ENCODE data around the gene SCUBE1.
A peak's percentile ranks its signal among the peaks of the same experiment; 100 is the strongest.
"Not testable (repeated sequence)": the region's sequence is repeated elsewhere in the genome, so short reads cannot be mapped to it uniquely, and the experiment has no call there.

Gene SCUBE1

DNA sequence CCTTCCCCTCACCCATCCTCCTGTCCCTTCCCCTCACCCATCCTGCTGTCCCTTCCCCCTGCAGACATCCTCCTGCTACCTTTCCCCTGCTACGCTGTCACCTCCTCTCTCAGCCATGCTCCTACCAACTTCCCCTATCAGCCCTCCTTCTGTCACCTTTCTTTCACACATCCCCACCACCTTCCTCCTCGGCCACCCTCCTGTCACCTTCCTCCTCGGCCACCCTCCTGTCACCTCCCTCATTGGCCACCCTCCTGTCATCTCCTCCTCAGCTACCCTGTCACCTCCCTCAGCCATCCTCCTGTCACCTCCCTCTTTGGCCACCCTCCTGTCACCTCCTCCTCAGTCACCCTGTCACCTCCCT is 62.7 kb downstream of the SCUBE1 start:
- DNase-seq (ENCODE audit: low read depth in 1 of 2, low spot score in 1 of 2), result not testable (repeated sequence)

DNA sequence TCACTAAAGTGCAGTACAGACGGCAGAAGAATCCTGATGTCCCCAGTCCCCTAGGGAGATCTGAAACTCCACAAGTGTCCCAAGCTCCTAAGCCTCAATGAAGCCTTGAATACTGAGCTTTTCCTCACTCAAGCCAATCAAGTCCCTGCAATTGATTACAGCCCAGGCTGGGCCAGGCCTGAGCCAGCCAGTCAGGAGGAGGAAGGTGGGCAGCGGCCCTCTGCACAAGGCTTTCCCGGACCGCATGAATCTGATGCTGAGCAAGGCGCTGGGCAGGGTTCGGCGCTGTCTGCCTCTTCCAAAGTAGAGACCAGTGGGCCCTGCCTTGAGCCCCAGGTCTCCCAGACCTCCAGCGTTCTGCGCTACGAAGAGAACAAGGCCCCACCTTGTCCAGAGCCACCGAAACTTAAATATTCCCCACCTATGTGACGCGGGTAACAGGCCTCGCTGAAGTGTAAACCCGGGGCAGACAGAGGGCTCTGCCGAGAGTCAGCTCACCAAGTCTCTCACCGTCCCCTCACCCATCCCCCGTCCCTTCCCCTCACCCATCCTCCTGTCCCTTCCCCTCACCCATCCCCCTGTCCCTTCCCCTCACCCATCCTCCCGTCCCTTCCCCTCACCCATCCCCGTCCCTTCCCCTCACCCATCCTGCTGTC is 63.2 kb downstream of the SCUBE1 start:
- no peak for DNase-seq (ENCODE audit: low read depth in 1 of 2, low spot score in 1 of 2)

DNA sequence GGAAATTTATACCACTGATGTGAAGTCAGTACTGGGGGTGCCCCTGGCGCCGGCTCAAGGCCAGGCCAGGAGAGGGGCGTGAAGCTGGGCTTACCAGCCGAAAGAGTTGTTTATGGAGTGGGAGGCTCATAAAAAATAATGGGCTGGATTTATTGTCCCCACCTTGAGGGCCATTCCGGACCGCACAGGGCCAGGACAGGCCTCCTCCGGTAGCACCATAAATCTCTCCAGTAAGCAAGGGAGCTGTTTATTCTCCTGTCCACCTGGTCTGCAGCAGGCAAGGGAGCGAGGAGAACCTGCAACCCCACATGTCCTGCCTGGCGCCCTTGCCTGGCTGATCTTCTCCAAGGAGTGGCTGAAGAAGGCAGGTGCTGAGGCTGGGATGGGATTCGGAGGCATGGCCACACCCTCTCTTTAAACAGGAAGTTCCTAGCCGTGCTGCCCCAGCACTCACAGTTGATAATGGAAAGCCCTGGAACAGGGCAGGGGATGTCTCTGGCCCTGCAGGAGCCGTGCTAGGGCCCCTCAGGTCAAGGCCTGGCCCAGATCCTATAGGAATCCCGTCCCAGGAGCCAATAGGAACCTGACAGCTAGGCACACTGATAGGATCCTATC is 65.1 kb downstream of the SCUBE1 start:
- DNase-seq (ENCODE audit: low read depth in 1 of 2, low spot score in 1 of 2), result no peak

DNA sequence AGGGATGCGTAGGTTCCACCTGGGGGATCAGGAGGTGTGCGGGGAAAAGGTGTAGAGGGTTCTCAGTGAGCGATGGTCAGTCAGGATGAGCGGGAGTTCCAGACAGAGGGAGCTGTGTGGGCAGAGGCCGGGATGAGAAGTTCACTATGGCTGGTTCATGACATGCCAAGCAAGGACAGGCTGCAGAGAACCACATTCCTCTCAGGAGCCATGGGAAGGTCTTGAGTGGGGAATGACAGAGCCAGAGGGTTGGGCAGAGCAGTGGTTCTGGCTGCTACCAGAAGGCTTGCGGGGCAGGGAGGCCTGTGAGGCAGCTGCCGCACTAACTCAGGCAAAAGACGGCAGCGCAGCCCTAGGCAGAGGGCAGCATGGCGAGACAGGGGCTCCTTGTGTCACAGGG is 66.1 kb downstream of the SCUBE1 start:
- no peak for DNase-seq (ENCODE audit: low read depth in 1 of 2, low spot score in 1 of 2)

DNA sequence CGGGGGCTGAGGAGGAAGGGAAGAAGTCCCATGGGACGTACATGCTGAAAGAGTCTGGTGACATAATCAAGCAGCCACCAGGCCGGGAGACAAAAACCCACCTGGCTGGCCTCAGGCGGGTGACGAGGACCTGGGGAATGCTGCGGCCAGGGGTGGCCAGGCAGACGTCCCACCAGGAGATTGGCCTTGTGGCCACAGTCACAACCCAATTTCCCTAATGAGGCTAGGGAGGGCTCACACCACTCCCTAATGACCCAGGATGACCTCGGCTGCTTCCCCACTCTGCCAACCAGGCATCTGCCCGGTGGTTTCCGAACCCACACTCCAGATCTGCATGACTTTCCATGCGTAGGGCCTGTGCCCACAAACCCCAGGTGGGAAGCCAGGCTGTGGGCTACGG is 66.9 kb downstream of the SCUBE1 start:
- DNase-seq (ENCODE audit: low read depth in 1 of 2, low spot score in 1 of 2), result no peak

DNA sequence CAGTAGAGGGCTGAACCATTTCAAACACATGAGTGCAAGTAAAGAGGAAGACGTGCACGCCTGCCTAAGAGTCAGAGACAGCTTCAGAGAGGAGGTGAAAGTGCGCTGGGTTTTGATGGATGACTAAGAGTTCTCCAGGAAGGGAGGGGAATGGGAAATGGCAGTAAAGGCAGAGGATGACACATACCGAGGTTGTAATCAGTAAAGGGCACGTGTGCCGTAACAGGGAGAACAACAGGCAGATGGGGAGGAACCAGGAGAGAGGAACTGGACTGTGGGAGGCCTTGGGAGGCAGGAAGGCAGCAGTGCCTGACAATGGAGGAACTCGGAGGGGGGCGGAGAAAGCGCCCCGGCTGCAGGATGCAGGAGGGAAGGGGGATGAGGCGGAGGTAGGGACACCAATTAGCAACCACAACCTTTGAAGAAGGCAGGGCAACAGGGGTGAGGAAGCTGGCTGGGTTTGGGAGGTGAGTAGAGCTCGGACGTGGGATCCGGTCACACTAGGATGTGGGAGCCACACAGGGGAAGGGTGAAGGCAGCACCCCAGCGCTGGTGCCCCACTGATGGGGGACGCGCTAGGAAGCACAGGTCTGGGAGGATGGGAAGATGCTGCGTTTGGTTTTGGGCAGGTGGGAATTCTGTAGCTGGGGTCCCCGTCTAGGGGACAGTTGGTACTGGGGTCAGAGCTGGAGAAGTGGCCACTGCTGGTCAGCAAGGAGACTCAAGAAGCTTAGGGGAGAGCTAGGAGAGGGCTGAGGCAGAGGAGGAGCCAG is 67.4 kb downstream of the SCUBE1 start:
- no peak for DNase-seq (ENCODE audit: low read depth in 1 of 2, low spot score in 1 of 2)

DNA sequence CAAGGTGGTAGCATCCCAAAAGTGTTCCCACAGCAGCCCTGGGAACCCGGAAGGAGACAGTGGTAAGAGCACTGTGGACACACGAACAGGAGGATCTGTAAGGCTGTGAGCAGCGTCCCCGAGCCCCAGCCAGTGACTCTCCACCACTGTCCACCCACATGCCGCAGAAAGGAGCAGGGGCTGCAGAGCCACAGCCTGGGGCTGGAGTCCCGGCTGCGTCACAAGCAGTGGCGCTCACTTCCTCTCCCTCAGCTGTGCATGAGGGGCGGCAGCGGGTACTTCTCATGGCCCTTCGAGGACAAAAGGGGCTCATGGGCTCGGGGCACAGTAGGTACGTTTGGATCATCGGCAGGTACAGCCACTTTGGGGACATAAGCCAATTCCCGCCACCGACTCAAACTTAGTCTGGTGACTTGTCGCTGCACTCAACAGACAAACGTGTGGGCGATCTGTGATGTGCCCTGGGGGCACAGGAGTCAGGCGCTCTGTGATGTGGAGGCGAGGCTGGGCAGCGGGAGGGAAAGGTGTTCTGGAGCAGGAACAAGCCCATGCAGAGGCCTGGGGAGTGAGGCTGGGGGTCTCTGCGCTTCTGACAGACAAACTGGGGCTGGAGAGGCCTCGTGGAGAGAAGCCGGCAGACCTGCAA is 68.5 kb downstream of the SCUBE1 start:
- no peak for DNase-seq (ENCODE audit: low read depth in 1 of 2, low spot score in 1 of 2)

DNA sequence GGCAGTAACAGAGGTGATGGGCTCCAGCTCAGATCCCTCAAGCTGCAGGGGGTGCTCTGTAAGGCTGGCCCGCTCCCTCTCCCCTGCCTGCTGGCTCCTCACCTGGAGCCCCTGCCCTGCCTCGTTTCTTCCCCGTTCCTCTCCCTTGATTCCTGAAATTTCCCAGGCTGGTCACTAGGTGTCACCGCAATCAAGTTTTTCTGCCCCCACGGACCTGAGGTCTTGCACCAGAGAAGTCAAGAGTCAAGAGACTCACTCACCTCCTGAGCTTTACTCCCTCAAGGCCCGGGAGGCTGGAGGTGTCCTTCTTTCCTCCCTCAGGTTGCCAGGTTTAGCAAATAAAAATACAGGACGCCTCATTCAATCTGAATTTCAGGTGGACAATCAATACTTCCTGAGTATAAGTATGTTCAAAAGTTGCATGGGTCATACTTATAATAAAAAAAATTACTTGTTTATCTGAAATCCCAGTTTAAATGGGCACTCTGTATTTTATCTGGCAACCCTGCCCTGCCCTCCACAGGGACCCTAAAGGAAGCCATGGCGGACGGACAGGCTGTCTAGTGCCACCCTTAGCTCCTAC is 69.2 kb downstream of the SCUBE1 start:
- DNase-seq (ENCODE audit: low read depth in 1 of 2, low spot score in 1 of 2), result peak in 1 of 2 donors; percentile 11

DNA sequence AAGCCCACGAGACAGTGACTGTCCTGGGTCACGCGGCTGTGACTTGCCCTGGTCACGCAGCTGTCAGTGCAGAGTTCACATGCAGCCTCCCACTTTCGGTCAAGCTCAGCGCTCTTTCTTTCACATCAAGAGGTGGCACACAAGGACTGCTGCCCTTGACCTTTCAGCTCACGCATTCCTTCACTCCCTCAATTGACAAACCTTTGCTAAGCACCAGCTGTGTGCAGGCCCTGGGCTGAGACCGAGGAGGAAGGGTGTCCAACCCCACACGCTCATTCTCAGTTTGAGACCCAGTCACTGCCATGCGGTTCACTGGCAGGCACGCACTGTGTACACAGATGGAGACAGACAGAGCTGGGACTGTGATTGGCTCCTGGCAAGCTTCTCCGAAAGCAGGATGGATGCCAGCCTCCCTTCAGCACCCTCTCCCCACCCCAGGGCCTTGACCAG is 70.3 kb downstream of the SCUBE1 start:
- no peak for DNase-seq (ENCODE audit: low read depth in 1 of 2, low spot score in 1 of 2)

DNA sequence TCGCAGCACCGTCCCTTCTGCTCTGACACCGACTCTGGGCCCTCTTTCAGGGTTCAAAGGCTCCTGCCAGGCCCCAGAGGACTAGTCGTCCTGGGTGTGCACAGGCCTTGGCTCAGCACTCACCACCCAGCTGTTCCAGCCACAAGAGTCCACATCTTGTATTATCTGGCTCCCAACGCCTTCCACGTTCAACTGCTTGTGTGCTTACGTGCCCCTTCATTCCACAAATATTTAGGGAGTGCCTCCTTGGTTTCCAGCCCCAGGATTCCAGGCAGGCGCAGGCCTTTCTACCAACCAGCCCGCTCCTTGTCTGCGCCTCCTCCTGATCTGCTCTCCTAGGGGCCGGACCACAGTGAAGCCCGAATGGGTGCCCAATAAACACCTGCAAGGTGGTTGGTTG is 70.9 kb downstream of the SCUBE1 start:
- no peak for DNase-seq (ENCODE audit: low read depth in 1 of 2, low spot score in 1 of 2)

DNA sequence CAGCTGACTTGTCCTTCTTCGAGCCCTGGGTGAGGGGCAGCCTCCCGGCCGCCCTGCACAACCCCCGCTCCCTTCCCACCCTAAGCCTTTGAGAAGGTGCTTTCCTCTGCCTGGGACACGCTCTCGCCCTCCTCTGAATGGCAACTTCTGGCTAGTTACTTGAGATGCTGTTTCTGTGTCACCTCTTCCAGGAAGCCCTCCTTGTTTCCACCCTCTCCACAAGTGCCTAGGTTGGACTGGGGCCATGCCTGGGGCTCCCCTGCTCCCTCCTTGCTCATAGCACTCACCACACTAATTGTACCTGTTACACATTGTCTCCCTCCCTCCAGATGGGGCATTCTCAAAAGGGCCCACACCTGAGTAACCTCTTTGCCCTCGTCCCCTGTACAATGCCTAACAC is 72.2 kb downstream of the SCUBE1 start:
- DNase-seq (ENCODE audit: low read depth in 1 of 2, low spot score in 1 of 2), result no peak

DNA sequence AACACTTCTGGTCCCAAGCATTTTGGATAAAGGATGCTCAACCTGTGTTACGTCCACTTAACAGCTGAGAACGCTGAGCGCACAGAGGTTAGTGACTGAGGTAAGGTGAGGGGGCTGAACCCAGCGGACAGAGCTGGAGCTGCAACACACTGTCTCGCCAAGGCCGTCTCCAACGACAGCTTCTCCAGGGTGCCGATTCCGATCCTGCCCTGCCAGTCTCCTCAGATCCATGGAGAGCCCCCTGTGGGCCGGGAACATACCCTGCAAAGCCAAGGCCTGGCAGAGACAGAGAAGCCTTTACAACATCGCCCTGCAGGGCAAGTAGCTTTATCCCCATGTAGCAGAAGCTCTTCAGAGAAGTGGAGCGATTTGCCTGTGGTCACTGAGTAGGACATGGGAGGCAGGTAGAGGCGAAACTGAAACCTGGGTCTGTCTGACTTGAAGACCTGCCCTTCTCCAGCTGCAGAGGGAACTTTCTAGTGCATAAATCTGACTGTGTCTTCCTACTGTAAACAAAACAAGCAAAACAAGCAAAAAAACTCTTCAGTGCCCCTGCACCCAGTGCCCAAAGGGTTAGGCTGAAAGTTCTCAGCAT is 72.8 kb downstream of the SCUBE1 start:
- no peak for DNase-seq (ENCODE audit: low read depth in 1 of 2, low spot score in 1 of 2)

DNA sequence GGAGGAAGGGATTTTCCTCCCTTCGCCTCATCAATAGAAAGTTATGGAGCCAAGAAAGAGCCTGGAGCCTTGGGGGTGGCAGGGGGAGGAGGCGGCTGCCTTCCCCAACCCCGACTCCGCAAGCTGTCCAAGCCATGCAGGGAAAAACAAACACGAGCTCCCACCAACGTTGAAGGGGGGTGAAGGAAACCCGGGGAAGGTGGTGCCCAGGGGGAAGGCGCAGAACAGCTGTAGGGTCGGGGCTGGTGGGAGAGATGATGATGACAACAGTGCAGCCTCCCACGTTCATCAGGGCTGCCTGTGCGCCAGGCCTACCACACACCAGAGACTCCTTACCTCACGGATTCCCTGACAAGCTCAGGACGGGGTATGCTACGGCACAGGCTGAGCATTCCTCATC is 73.5 kb downstream of the SCUBE1 start:
- no peak for DNase-seq (ENCODE audit: low read depth in 1 of 2, low spot score in 1 of 2)

DNA sequence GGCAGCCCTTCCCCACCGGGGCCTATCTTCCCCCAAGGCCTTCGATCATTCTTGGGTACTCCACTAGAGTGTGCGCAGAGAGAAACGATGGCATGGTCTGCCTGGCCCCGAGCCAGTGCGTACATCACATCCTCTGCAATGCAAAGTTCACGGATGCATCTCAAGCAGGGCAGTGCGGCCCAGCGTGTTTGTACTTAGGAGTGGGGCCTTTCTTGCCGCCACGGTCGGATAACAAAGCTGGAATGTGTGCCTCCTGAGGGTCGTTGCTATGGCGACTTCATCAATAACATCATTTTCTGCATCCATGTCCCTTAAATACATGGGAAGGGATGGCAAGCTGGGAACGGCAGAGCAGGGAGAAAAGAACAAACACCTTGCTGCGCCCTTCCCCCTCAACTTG is 73.9 kb downstream of the SCUBE1 start:
- no peak for DNase-seq (ENCODE audit: low read depth in 1 of 2, low spot score in 1 of 2)

DNA sequence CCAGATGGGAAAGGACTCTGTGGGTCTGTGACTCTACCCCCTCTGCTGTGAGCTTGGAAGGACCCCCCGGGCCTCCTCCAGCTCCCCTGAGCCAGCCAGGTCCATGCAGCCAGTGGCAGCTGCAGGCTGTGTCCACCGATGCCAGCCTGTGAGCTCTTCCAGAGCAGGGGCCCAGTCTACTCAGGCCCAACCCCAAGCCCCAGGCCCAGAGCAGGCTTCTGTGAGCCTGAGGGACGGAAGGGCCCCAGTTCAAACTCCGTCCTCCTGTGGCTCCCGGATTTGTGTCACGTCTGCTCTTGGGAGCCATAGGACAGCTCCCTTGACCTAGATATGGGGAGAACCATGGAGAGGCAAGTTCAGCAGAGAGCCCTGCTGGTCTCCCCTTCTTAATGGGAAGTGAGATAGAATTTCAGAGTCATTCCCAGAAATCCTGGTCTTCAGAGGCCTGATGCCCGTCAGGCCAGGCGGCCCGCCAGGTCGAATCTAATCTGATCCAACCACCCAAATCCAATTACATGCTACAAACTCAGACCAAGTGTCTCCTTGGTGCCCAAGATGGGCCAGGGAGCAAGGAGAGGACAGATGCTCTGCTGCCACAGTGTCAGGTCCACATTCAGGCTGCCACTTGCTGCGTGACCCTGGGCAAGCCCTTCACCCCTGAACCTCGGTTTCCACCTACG is 75.1 kb downstream of the SCUBE1 start:
- no peak for DNase-seq (ENCODE audit: low read depth in 1 of 2, low spot score in 1 of 2)

DNA sequence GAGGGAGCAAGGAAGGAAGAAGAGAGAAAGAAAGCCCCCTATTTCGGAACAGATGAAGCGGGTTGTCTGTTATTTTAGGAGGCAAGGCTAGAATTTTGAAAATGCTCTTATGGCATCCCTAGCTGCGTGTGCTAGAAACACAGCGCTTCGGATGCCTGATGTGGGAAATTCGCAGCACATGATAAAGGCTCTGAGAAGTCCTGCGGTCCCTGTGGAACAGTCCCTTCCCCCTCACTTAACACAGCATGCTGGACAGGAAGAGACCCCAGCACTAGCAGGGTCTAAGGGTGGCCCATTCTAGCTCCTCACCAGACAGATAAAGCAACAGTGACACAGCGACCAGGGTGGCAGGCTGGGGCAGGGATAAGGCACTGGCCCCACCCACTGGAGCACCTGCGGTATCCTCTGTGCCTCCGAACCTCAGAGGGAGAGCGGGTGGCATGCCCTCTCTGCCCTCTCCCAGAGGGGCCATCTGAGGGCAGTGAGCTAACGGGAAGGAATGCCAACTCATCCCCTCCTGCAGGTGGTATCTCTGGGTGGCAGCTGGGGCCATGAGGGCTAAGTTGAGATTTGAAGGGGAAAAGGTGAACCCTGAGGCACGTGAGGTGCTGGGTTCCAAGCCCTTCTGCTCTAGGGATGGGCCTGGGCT is 75.7 kb downstream of the SCUBE1 start:
- DNase-seq (ENCODE audit: low read depth in 1 of 2, low spot score in 1 of 2), result no peak

DNA sequence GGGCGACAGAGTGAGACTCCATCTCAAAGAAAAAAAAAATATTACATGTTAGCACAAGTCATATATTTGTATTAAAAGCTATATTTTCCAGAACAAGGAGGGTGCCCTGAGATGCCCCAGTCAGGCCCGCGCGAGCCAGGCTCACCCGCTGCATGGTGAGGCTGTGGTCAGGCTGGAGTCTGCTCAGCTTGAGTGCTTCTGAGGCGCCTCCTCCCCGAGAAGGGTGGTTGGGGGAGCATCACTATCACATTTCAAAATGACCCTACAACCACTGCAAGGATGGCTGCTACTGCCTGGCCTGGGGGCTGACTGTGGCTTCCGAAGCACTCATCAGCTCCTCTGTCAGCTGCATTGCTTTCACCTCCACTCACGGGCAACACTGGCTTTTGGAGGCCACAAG is 77.1 kb downstream of the SCUBE1 start:
- no peak for DNase-seq (ENCODE audit: low read depth in 1 of 2, low spot score in 1 of 2)

DNA sequence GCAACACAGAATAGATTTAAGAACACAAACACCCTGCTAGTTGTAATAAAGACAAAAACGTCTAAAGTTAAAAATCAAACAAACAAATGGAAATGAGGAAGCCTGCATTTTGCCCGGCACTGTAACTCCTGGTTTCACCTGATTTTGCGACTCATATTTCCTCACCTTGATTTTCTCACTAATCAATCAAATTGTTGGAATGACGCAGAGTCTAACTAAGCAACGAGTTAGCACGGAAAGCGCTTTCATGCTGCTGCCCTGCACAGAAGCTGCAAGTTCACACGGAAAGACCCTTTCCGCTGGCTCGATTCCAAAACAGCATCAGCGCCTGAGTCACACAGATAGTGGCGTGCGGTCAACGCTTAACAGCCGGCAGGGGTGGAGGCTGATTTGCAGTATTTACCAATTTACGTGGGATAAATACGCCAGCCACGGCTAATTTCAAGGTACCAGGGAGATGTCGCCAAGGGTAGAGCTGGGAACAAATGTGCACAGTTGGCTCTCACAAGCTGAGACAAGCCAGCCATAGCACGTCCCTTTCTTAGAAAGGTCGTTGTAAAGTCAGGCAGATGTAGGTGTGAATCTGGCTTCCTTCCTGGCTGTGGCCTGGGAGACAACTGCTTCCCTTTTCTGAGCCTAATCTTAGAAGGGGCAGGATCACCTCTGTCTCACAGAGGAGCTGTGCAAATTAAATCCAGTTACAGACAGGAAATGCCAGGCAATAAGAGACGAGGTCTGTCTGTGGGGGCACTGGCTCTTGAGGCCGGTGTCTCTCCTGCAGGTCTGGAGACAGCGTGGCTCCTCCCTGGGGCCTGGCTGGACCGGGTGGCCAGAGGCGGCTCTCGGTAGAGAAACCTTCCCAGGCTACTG is 79.3 kb downstream of the SCUBE1 start:
- peak; percentile 64 to 66 for DNase-seq (ENCODE audit: low read depth in 1 of 2, low spot score in 1 of 2)

DNA sequence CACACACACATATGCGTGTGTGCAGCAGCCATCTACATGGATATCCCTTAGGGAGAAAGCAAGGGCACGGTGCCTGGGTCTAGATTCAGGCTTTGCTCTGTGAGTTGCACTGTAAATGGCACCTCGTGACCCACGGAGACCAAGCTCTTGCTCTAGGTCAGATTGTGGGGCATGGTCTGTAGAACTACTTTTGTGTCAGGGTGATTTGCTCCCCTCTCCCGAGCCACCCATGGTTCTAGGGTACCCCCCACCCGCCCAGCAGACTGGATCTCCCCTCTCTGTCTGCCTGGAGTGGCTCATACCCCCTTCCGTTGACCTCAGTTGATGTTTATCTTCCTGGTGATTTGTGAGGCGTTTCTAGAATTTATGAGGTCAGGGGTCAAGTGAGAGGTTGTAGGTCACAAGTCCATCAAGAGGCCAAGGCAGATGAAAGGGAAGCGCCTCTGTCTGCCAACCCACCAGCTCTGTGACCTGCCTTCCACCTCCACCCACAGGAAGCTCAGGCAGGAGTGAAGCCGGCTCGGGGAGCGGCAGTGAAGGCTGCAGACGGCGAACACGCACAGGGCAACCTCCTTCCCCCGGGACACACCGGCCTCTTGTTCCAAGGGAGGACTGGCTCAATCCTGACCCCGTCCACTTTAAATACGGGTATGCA is 80.1 kb downstream of the SCUBE1 start:
- peak in 1 of 2 donors; percentile 23 for DNase-seq (ENCODE audit: low read depth in 1 of 2, low spot score in 1 of 2)

Measured in activated T-helper 1 cell treated with anti-CD3 and anti-CD28 coated beads, Interleukin-2, amount 50 U/mL, for 16 hours (primary cell).